Smooth muscle cell (in vitro differentiated cells): ENCODE data around the gene KSR2. TPM values are rescaled to one million over a fixed set of nuclear protein-coding genes. Genes with fewer than 3 reads are reported as not detected.

Source experiments
- DNase-seq: peaks from one replicate; lab custom pipeline; 2025; ENCODE audit not compliant: unreplicated experiment; lab: John Stamatoyannopoulos, UW
- H2AFZ ChIP-seq: fragments of 200-600 bp; sonication (generic); 2 replicates; pipeline ENCODE4 v1.6.0; 2016; ENCODE audit warnings: antibody characterized with exemption, low read depth, mild to moderate bottlenecking
- H3F3A ChIP-seq: fragments of 200-600 bp; sonication (generic); 2 replicates; pipeline ENCODE4 v1.6.0; 2017; ENCODE audit warnings: antibody characterized with exemption, low read depth
- H3K27ac ChIP-seq: fragments of 200-600 bp; sonication (generic); 2 replicates; pipeline ENCODE4 v1.5.1; 2016; ENCODE audit warnings: low read depth, mild to moderate bottlenecking
- H3K27me3 ChIP-seq: fragments of 200-600 bp; sonication (generic); 2 replicates; pipeline ENCODE4 v1.6.1; 2016; ENCODE audit warnings: low read depth, mild to moderate bottlenecking
- H3K36me3 ChIP-seq: fragments of 200-600 bp; sonication (generic); 2 replicates; pipeline ENCODE4 v1.5.1; 2016; ENCODE audit warnings: low read depth
- H3K4me1 ChIP-seq: fragments of 200-600 bp; sonication (generic); 2 replicates; pipeline ENCODE4 v1.5.1; 2016; ENCODE audit warnings: low read depth
- H3K4me2 ChIP-seq: fragments of 200-600 bp; sonication (generic); 2 replicates; pipeline ENCODE4 v1.6.0; 2016; ENCODE audit warnings: mild to moderate bottlenecking
- H3K4me3 ChIP-seq: fragments of 200-600 bp; sonication (generic); 2 replicates; pipeline ENCODE4 v1.5.1; 2016; ENCODE audit warnings: mild to moderate bottlenecking
- H3K79me2 ChIP-seq: fragments of 200-600 bp; sonication (generic); 2 replicates; pipeline ENCODE4 v1.6.0; 2016; ENCODE audit warnings: low read depth, mild to moderate bottlenecking
- H3K9ac ChIP-seq: fragments of 200-600 bp; sonication (generic); 2 replicates; pipeline ENCODE4 v1.6.0; 2016; ENCODE audit warnings: low read depth
- H3K9me3 ChIP-seq: fragments of 200-600 bp; sonication (generic); replicated peaks from 2 replicates; pipeline ENCODE4 v1.5.1; 2016; ENCODE audit warnings: low read depth
- H4K20me1 ChIP-seq: fragments of 200-600 bp; sonication (generic); 2 replicates; pipeline ENCODE4 v1.6.0; 2016; ENCODE audit warnings: low read depth
- CTCF ChIP-seq: fragments of 200-600 bp; sonication (generic); IDR thresholded peaks from 2 replicates; pipeline ENCODE4 v1.5.1; 2017; ENCODE audit warnings: borderline replicate concordance, mild to moderate bottlenecking, antibody characterized with exemption; ENCODE audit not compliant: insufficient read depth, poor library complexity, severe bottlenecking
- WGBS: methylation state at CpG from one replicate; pipeline ENCODE4 v1.1.7; 2016; ENCODE audit warnings: low lambda C conversion rate; 5-methylcytosine and 5-hydroxymethylcytosine counted together
- polyA plus RNA-seq: library from polyadenylated mRNA; unstranded; fragments of >200 nt; fragmentation: Nextera tagmentation; extraction: Ambion mirVana; gene quantifications from 2 replicates; pipeline ENCODE4 v1.2.1, GENCODE V29; 2016
- total RNA-seq: library from RNA; depleted of rRNA; stranded (reverse); fragments of >200 nt; gene quantifications from 2 replicates; pipeline ENCODE4 v1.2.3, GENCODE V29; 2014

KSR2 gene
- total and polyA plus RNA-seq, 2 experiments from 2014 or later, result 0.04 TPM; not detected in 1

- Histone ChIP-seq H3K79me2 (no peaks in the 10 kb centered on the region), H3K9ac (no peak overlapping the region), H3K27me3 (peaks cover 4% of the 10 kb centered on the region), H2AFZ (no peak overlapping the region), H3K36me3 (no peaks in the 10 kb centered on the region), H3F3A (no peaks in the 10 kb centered on the region), H3K4me2 (no peak overlapping the region), H4K20me1 (no peaks in the 10 kb centered on the region), H3K9me3 (no peaks in the 10 kb centered on the region), H3K27ac (no peak overlapping the region), H3K4me3 (no peak overlapping the region), H3K4me1 (no peaks in the 10 kb centered on the region)
- 45% methylated on average over 8 of the region's 8 CpGs for WGBS
- no peak for TF ChIP-seq CTCF
- no peak for DNase-seq
Observed at GRCh38 chr12:117494833-117495655, 473.7 kb downstream of the KSR2 start.

GRCh38 chr12:117491711-117492110, 477.1 kb downstream of the KSR2 start:
- H3F3A ChIP-seq, result peaks cover 3% of the 10 kb centered on the region
- 74% methylated on average over 7 of the region's 7 CpGs for WGBS

GRCh38 chr12:117490130-117490529, 478.7 kb downstream of the KSR2 start:
- H3F3A ChIP-seq, result peaks cover 7% of the 10 kb centered on the region
- no peaks in the 10 kb centered on the region for H3K9me3 ChIP-seq
- peaks cover 8% of the 10 kb centered on the region for H3K4me1 ChIP-seq
- H3K79me2 ChIP-seq, result no peaks in the 10 kb centered on the region
- H3K4me3 ChIP-seq, result no peak overlapping the region
- no peak overlapping the region for H2AFZ ChIP-seq
- no peak overlapping the region for H3K4me2 ChIP-seq
- 92% methylated on average over 3 of the region's 3 CpGs for WGBS
- H4K20me1 ChIP-seq, result no peaks in the 10 kb centered on the region
- DNase-seq, result no peak
- no peaks in the 10 kb centered on the region for H3K27me3 ChIP-seq
- H3K9ac ChIP-seq, result no peak overlapping the region
- H3K27ac ChIP-seq, result no peak overlapping the region
- no peak for TF ChIP-seq CTCF
- H3K36me3 ChIP-seq, result no peaks in the 10 kb centered on the region

More at GRCh38 chr12:117491711-117492110, 477.1 kb downstream of the KSR2 start:
- H3K79me2 ChIP-seq, result no peaks in the 10 kb centered on the region
- H3K4me1 ChIP-seq, result peaks cover 8% of the 10 kb centered on the region
- no peaks in the 10 kb centered on the region for H3K36me3 ChIP-seq
- no peaks in the 10 kb centered on the region for H4K20me1 ChIP-seq
- H3K9ac ChIP-seq, result no peak overlapping the region
- no peak for TF ChIP-seq CTCF
- no peak overlapping the region for H2AFZ ChIP-seq
- no peak for DNase-seq
- H3K27ac ChIP-seq, result no peak overlapping the region
- no peak overlapping the region for H3K4me2 ChIP-seq
- H3K27me3 ChIP-seq, result no peaks in the 10 kb centered on the region
- no peak overlapping the region for H3K4me3 ChIP-seq
- no peaks in the 10 kb centered on the region for H3K9me3 ChIP-seq

GRCh38 chr12:117489671-117490070, 479.1 kb downstream of the KSR2 start:
- no peak overlapping the region for H3K9ac ChIP-seq
- TF ChIP-seq CTCF, result no peak
- 64% methylated on average over 3 of the region's 3 CpGs for WGBS
- H3K79me2 ChIP-seq, result no peaks in the 10 kb centered on the region
- H3F3A ChIP-seq, result peaks cover 7% of the 10 kb centered on the region
- no peaks in the 10 kb centered on the region for H4K20me1 ChIP-seq
- H3K36me3 ChIP-seq, result no peaks in the 10 kb centered on the region
- no peaks in the 10 kb centered on the region for H3K9me3 ChIP-seq
- H2AFZ ChIP-seq, result no peak overlapping the region
- DNase-seq, result no peak
- H3K27ac ChIP-seq, result no peak overlapping the region
- H3K4me2 ChIP-seq, result no peak overlapping the region
- no peak overlapping the region for H3K4me3 ChIP-seq
- H3K27me3 ChIP-seq, result no peaks in the 10 kb centered on the region
- H3K4me1 ChIP-seq, result peaks cover 8% of the 10 kb centered on the region
